Right lobe of liver (tissue), 6 donors: ENCODE data around the gene MKKS. TPM values are rescaled to one million over a fixed set of nuclear protein-coding genes. Genes with fewer than 3 reads are reported as not detected.
A peak's percentile ranks its signal among the peaks of the same experiment; 100 is the strongest.

Experiments
- ATAC-seq, 4 donors: fragments of 200-7000 bp; cut with Tn5 transposase; one replicate each; pipeline ENCODE4 v1.9.1; 2020; ENCODE audit warnings: mild to moderate bottlenecking in 4 of 4, moderate library complexity in 4 of 4
- DNase-seq, 3 donors: peaks; one replicate each; pipeline ENCODE4 v3.0.0-alpha.2; 2020
- H3K27ac ChIP-seq, 3 donors: fragments of 200-600 bp; one replicate each; pipeline ENCODE4 v1.8.0; 2022
- H3K27me3 ChIP-seq, 2 donors: fragments of 200-600 bp; one replicate each; pipeline ENCODE4 v1.8.0; 2022
- H3K36me3 ChIP-seq, 4 donors: fragments of 200-600 bp; sonication (generic) in 1 of 4; one replicate each; pipeline versions ENCODE4 v1.5.1 to v1.8.0; 2017 to 2022; ENCODE audit warnings: control low read depth in 1 of 4
- H3K4me1 ChIP-seq, 4 donors: fragments of 200-600 bp; sonication (generic) in 1 of 4; one replicate each; pipeline versions ENCODE4 v1.5.1 to v1.8.0; 2017 to 2022; ENCODE audit warnings: control low read depth in 1 of 4
- H3K4me3 ChIP-seq, 3 donors: fragments of 200-600 bp; one replicate each; pipeline ENCODE4 v1.8.0; 2022
- H3K9me3 ChIP-seq, 4 donors: fragments of 200-600 bp; sonication (generic) in 1 of 4; one replicate each; pipeline versions ENCODE4 v1.5.1 to v1.8.0; 2017 to 2022; ENCODE audit warnings: control low read depth in 1 of 4
- CTCF ChIP-seq, 4 donors: fragments of 200-600 bp in 3 of 4; fragments of 450-650 bp in 1 of 4; IDR thresholded peaks; one replicate each; pipeline versions ENCODE4 v1.5.1 to v1.8.0; 2016 to 2022; ENCODE audit warnings: antibody characterized with exemption in 4 of 4, mild to moderate bottlenecking in 2 of 4
- POLR2A ChIP-seq: fragments of 450-650 bp; IDR thresholded peaks from one replicate; pipeline ENCODE4 v1.6.1; 2017; ENCODE audit warnings: antibody characterized with exemption, mild to moderate bottlenecking
- WGBS: methylation state at CpG from one replicate; pipeline ENCODE4 v1.1.6; 2018; ENCODE audit warnings: low coverage, low lambda C conversion rate; ENCODE audit not compliant: insufficient coverage; ENCODE audit errors: missing lambda C conversion rate; 5-methylcytosine and 5-hydroxymethylcytosine counted together
- intact Hi-C, 2 donors: fragments of 100-400 bp; cut with DNase I; formaldehyde crosslinking; loops; one replicate each; pipeline versions ENCODE4 v1.11.2 to v1.14.1; 2022
- total RNA-seq, 6 experiments: library from RNA; depleted of rRNA in 2 of 6; stranded (reverse); fragments of >200 nt in 2 of 6; fragmentation: NEBNext Ultra II Directional in 3 of 6; extraction: Animal tissue kit (Norgen Biotek cat#: 25700) in 3 of 6; gene quantifications; one replicate each; pipeline versions ENCODE4 v1.1.0 to v1.2.4, GENCODE V29; 2016 to 2023
- donor health status: DM: no; HTN: yes; CAD: no.
- donor health status: DM: no; HTN: no; CAD: no.
- donor health status: DM: no; HTN: no; CAD: no.
- donor health status: DM: no; HTN: yes; CAD: no.
- donor health status: DM: no; HTN: yes; CAD: no.

The MKKS gene
- total RNA-seq, 6 experiments from 2014 or later = 11.4 to 17.6 (median 12.1) TPM

- Histone ChIP-seq H3K36me3 (no peaks in the 10 kb centered on the region), H3K27me3 (no peaks in the 10 kb centered on the region), H3K27ac (no peak overlapping the region), H3K4me3 (no peak overlapping the region), H3K4me1 (peaks cover 0 to 11% (median 5%) of the 10 kb centered on the region in 4 donors), H3K9me3 (no peaks in the 10 kb centered on the region)
- intact Hi-C loops = no loop called here
- WGBS = 47% methylated on average over 1 of the region's 1 CpG
- TF ChIP-seq CTCF (IDR thresholded peaks at IDR 0.05) (no peak), POLR2A (no peak)
- DNase-seq (no peak), ATAC-seq (no peak)
Observed at GRCh38 chr20:10362674-10363073, 71.3 kb downstream of the MKKS start.

GRCh38 chr20:10360878-10361277, 73.1 kb downstream of the MKKS start:
- Histone ChIP-seq H3K9me3 (no peaks in the 10 kb centered on the region), H3K4me3 (no peak overlapping the region), H3K4me1 (no peaks in the 10 kb centered on the region), H3K27ac (no peak overlapping the region), H3K27me3 (no peaks in the 10 kb centered on the region), H3K36me3 (no peaks in the 10 kb centered on the region)
- intact Hi-C loops = no loop called here
- TF ChIP-seq CTCF (IDR thresholded peaks at IDR 0.05) (no peak), POLR2A (no peak)
- WGBS = 63% methylated on average over 1 of the region's 1 CpG
- no peak for DNase-seq
- no peak for ATAC-seq

- intact Hi-C loops = no loop called here
- TF ChIP-seq POLR2A (no peak), CTCF (IDR thresholded peaks at IDR 0.05) (no peak)
- 10% methylated on average over 2 of the region's 2 CpGs for WGBS
- peak overlapping the region in 1 of 3 donors; percentile 50 for H3K27ac ChIP-seq
- ATAC-seq (peak; percentile 23 to 63 (median 52)), DNase-seq (no peak)
- no peaks in the 10 kb centered on the region for H3K9me3 ChIP-seq
- no peaks in the 10 kb centered on the region for H3K4me1 ChIP-seq
- no peaks in the 10 kb centered on the region for H3K27me3 ChIP-seq
- H3K36me3 ChIP-seq = no peaks in the 10 kb centered on the region
- peak overlapping the region in 2 of 3 donors; percentile 28 to 35 for H3K4me3 ChIP-seq
Observed at GRCh38 chr20:10359621-10360040, 74.4 kb downstream of the MKKS start.

- DNase-seq (no peak), ATAC-seq (no peak)
- Histone ChIP-seq H3K27me3 (no peaks in the 10 kb centered on the region), H3K4me1 (peaks cover 0 to 4% (median 0%) of the 10 kb centered on the region in 4 donors), H3K36me3 (no peaks in the 10 kb centered on the region), H3K27ac (no peak overlapping the region), H3K9me3 (no peaks in the 10 kb centered on the region), H3K4me3 (no peak overlapping the region)
- intact Hi-C loops = no loop called here
- TF ChIP-seq POLR2A (no peak), CTCF (IDR thresholded peaks at IDR 0.05) (peak in 3 of 4 donors; percentile 22 to 33 (median 30))
Observed at GRCh38 chr20:10357974-10358373, 76.0 kb downstream of the MKKS start.

GRCh38 chr20:10357061-10357708, 76.8 kb downstream of the MKKS start:
- no peak overlapping the region for H3K27ac ChIP-seq
- H3K36me3 ChIP-seq = no peaks in the 10 kb centered on the region
- DNase-seq = no peak
- no peaks in the 10 kb centered on the region for H3K27me3 ChIP-seq
- H3K9me3 ChIP-seq = no peaks in the 10 kb centered on the region
- intact Hi-C loops = no loop called here
- ATAC-seq = no peak
- 82% methylated on average over 7 of the region's 8 CpGs for WGBS
- peaks cover 0 to 4% (median 0%) of the 10 kb centered on the region in 4 donors for H3K4me1 ChIP-seq
- no peak overlapping the region for H3K4me3 ChIP-seq
- TF ChIP-seq POLR2A = no peak
- TF ChIP-seq CTCF (IDR thresholded peaks at IDR 0.05) = no peak
